Fibroblast of lung (primary cell): Measurements from ENCODE around the gene IRAG1.
A peak's percentile ranks its signal among the peaks of the same experiment; 100 is the strongest.

ENCODE experiments used
- CTCF ChIP-seq, 2 donors: IDR thresholded peaks in 1 of 2; conservative IDR thresholded peaks in 1 of 2; 1 replicate in 1 of 2; 2 replicates in 1 of 2; pipeline ENCODE4 v1.5.1; 2011 to 2012; ENCODE audit warnings: low read length in 2 of 2, control low read depth in 1 of 2, inconsistent platforms in 1 of 2, low read depth in 1 of 2, mild to moderate bottlenecking in 1 of 2
- EZH2 ChIP-seq: IDR thresholded peaks from 2 replicates; pipeline ENCODE4 v1.5.1; 2012; ENCODE audit warnings: low read length, control low read depth, mild to moderate bottlenecking; ENCODE audit errors: missing control alignments

- TF ChIP-seq EZH2 (no peak), CTCF (conservative IDR thresholded peaks at IDR 0.05 in 1 of 2, IDR thresholded peaks at IDR 0.05 in 1 of 2; ENCODE audit: low read depth in 1 of 2, low read length in 2 of 2) (peak; percentile 15 to 34)
These were observed 5.2 kb downstream of the IRAG1 start for GRCh38 chr11:10688401-10688800.
